Gastrocnemius medialis (tissue), 4 donors: ENCODE data around the gene TMEM167A. TPM values are rescaled to one million over a fixed set of nuclear protein-coding genes. Genes with fewer than 3 reads are reported as not detected.

ENCODE experiments used
- ATAC-seq, 2 donors: fragments of 150-250 bp; one replicate each; pipeline ENCODE4 v1.9.1; 2016
- DNase-seq, 2 donors: peaks; one replicate each; pipeline ENCODE4 v3.0.0-alpha.2; 2019
- H3K27ac ChIP-seq, 4 donors: fragments of 200-600 bp; sonication (generic); 1 replicate in 1 of 4; 2 replicates in 3 of 4; pipeline ENCODE4 v1.5.1; 2016 to 2018; ENCODE audit warnings: mild to moderate bottlenecking in 2 of 4, moderate library complexity in 1 of 4
- H3K27me3 ChIP-seq, 3 donors: fragments of 200-600 bp; sonication (generic) in 2 of 3; 1 replicate in 1 of 3; 2 replicates in 2 of 3; pipeline versions ENCODE4 v1.5.1 to v1.6.0; 2016 to 2019; ENCODE audit warnings: mild to moderate bottlenecking in 1 of 3, moderate library complexity in 1 of 3
- H3K36me3 ChIP-seq, 2 donors: fragments of 200-600 bp; sonication (generic) in 1 of 2; one replicate each; pipeline ENCODE4 v1.5.1; 2017 to 2018
- H3K4me1 ChIP-seq, 2 donors: fragments of 200-600 bp; sonication (generic) in 1 of 2; one replicate each; pipeline ENCODE4 v1.5.1; 2016 to 2017; ENCODE audit warnings: mild to moderate bottlenecking in 2 of 2
- H3K4me3 ChIP-seq, 4 donors: fragments of 200-600 bp; sonication (generic) in 3 of 4; 1 replicate in 1 of 4; 2 replicates in 3 of 4; pipeline ENCODE4 v1.5.1; 2016 to 2019; ENCODE audit warnings: mild to moderate bottlenecking in 2 of 4
- H3K9me3 ChIP-seq, 3 donors: fragments of 200-600 bp; sonication (generic) in 2 of 3; 1 replicate in 1 of 3; 2 replicates in 2 of 3; pipeline ENCODE4 v1.5.1; 2016 to 2019
- POLR2A ChIP-seq, 2 donors: fragments of 450-650 bp; IDR thresholded peaks; one replicate each; pipeline ENCODE4 v1.6.1; 2017; ENCODE audit warnings: antibody characterized with exemption in 2 of 2, mild to moderate bottlenecking in 2 of 2, moderate library complexity in 2 of 2
- in situ Hi-C, 4 donors: fragments of 200-750 bp; cut with MboI; loops; one replicate each; pipeline versions ENCODE4 v1.15.0 to v1.8.0; 2017; ENCODE audit warnings: low sequenced_read_pairs in 4 of 4
- intact Hi-C: fragments of 100-400 bp; cut with DNase I; formaldehyde crosslinking; loops from one replicate; pipeline ENCODE4 v1.15.1; 2023; ENCODE audit warnings: low total_unique reads
- total RNA-seq, 4 donors: library from RNA; depleted of rRNA; stranded (reverse); fragments of >200 nt; gene quantifications; one replicate each; pipeline versions ENCODE4 v1.1.0 to v1.2.3, GENCODE V29; 2016
- TF ChIP-seq, protein P1 (sequence below), 5 experiments: fragments of 450-650 bp in 3 of 5; fragments of 200-600 bp in 2 of 5; sonication (generic) in 2 of 5; IDR thresholded peaks in 4 of 5; conservative IDR thresholded peaks in 1 of 5; 1 replicate in 4 of 5; 2 replicates in 1 of 5; pipeline ENCODE4 v1.5.1; 2016 to 2019; ENCODE audit warnings: antibody characterized with exemption in 5 of 5, mild to moderate bottlenecking in 3 of 5, moderate library complexity in 3 of 5

Gene TMEM167A
- total RNA-seq, 4 donors from 2014 or later = 16.5 to 24.6 (median 20.0) TPM

DNA sequence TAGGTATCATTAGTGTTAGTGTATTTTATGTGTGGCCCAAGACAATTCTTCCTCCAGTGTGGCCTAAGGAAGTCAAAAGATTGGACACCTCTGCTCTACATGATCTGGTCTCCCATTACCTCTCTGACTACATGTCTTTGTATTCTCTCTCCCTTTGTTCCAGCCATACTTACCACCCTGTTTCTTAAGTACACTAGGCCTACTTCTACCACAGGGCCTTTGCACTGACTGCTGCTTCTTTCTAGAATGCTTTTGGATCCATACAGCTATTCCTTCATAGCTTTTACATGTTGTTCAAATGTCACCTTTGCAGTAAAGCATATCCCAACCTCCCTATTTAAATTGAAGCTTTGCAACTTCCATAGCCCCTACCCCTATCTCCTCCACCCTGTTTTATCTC, 5.6 kb upstream of the TMEM167A start:
- no peak for TF ChIP-seq POLR2A (IDR thresholded peaks at IDR 0.05)
- TF ChIP-seq, protein P1, sequence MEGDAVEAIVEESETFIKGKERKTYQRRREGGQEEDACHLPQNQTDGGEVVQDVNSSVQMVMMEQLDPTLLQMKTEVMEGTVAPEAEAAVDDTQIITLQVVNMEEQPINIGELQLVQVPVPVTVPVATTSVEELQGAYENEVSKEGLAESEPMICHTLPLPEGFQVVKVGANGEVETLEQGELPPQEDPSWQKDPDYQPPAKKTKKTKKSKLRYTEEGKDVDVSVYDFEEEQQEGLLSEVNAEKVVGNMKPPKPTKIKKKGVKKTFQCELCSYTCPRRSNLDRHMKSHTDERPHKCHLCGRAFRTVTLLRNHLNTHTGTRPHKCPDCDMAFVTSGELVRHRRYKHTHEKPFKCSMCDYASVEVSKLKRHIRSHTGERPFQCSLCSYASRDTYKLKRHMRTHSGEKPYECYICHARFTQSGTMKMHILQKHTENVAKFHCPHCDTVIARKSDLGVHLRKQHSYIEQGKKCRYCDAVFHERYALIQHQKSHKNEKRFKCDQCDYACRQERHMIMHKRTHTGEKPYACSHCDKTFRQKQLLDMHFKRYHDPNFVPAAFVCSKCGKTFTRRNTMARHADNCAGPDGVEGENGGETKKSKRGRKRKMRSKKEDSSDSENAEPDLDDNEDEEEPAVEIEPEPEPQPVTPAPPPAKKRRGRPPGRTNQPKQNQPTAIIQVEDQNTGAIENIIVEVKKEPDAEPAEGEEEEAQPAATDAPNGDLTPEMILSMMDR (IDR thresholded peaks at IDR 0.05 in 4 of 5, conservative IDR thresholded peaks at IDR 0.05 in 1 of 5) = no peak
- DNase-seq = no peak
- in situ Hi-C loops (no loop called here), intact Hi-C loops (no loop called here)
- H3K4me1 ChIP-seq = peaks cover 6 to 8% of the 10 kb centered on the region in 2 donors
- H3K9me3 ChIP-seq = no peaks in the 10 kb centered on the region
- H3K36me3 ChIP-seq = no peaks in the 10 kb centered on the region
- H3K27me3 ChIP-seq = no peaks in the 10 kb centered on the region
- no peak overlapping the region for H3K4me3 ChIP-seq
- no peak overlapping the region for H3K27ac ChIP-seq
- no peak for ATAC-seq

DNA sequence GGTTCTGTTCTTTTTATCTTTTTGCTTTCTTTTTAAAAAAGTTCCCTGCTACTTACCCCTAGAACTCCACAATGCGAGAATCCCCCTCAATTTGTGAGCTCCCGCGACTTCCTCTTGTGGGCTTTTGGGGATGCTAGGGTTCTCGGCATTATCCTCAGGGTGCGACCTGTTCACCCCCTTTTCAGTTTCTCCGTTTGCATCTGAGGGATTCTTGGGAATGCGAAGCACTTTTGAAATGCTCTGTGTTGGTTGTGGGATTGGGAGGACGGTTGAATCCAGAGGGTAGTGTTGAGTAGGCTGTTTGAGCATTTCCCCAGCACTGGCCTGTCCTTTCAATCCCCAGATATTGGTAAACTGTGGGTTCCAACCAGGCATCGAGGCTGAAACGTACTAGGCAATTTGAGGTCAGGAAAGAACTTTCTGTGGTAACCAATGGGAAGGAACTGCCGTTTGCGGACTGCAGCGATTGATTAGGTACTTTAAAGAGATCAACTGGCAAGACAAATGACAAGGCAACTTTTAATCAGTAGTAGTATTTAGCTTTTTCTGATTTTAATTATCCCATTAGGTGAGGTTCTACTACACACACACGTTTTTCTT, 568 bp upstream of the TMEM167A start:
- Histone ChIP-seq H3K36me3 (no peaks in the 10 kb centered on the region), H3K4me3 (peak overlapping the region; percentile 67 to 97 (median 82)), H3K4me1 (peaks cover 21 to 29% of the 10 kb centered on the region in 2 donors), H3K27ac (peak overlapping the region; percentile 87 to 93 (median 92)), H3K27me3 (no peaks in the 10 kb centered on the region), H3K9me3 (no peaks in the 10 kb centered on the region)
- ATAC-seq (peak in 1 of 2 donors; percentile 12), DNase-seq (no peak)
- in situ Hi-C loops (no loop called here), intact Hi-C loops (loop anchor here (10.0 kb wide), 2 partner anchors 743 to 1103 kb away; partner anchors contain the start of gene ATG10)
- TF ChIP-seq POLR2A (IDR thresholded peaks at IDR 0.05) = no peak
- TF ChIP-seq, protein P1 (IDR thresholded peaks at IDR 0.05 in 4 of 5, conservative IDR thresholded peaks at IDR 0.05 in 1 of 5) = no peak

DNA sequence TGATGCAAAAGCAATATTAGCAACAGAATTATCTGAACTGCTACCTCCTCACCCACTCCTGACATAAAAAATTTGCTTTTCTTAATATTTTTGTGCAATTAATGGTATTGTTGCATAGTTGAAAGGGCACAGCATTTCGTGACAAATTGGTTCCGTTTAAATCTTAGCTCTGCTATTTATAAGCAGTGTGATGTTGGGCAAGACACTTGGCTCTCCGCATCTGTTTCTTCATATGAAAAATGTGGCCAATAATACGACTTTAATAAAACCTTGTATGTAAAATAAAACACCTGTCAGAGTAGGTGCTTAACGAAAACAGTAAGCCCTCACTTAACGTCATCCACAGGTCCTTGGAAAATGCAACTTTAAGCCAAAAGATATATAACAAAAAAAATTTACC, 4.2 kb downstream of the TMEM167A start:
- TF ChIP-seq POLR2A (IDR thresholded peaks at IDR 0.05) = no peak
- TF ChIP-seq, protein P1 (IDR thresholded peaks at IDR 0.05 in 4 of 5, conservative IDR thresholded peaks at IDR 0.05 in 1 of 5) = no peak
- H3K4me1 ChIP-seq = peaks cover 34 to 50% of the 10 kb centered on the region in 2 donors

DNA sequence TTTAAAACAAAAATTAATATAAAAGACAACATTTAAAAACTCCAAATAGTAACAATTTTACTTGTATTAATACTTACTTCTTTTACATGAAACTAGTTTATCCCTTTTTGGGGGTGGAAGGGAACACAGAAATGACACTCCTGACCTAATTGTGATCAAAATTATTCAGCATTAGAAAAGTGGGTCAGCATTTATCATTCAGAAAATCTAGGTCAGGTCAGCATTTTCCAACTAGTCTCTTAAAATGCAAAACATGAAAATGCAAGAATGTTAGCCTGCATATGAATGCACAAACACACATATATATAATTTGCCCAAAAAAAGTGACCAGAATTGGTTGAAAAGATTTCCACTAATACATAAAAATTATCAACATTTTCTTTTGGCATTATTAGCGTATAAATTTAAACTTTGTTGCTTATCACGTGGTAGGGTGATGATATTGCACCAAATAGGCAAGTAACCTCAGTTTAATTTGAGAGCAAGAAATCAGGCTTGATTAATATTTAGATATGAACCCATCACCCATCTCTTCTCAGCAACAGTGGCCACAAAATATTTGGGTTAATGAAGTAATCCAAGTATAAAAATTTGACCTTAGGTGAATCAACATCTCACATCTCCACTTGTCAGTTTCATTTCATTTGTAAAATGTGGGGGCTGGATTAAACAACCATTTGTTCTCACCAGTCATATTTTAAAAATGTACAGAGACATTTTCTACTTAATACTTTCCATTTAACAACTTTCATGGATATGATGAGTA, 5.7 kb downstream of the TMEM167A start:
- intact Hi-C loops = loop anchor here (10.0 kb wide), 2 partner anchors 737 to 1097 kb away; partner anchors contain the start of gene ATG10
- TF ChIP-seq, protein P1 (IDR thresholded peaks at IDR 0.05 in 4 of 5, conservative IDR thresholded peaks at IDR 0.05 in 1 of 5) = no peak
- no peak for TF ChIP-seq POLR2A (IDR thresholded peaks at IDR 0.05)
- DNase-seq = no peak
- no peak for ATAC-seq
- no peak overlapping the region for H3K27ac ChIP-seq
- H3K36me3 ChIP-seq = no peaks in the 10 kb centered on the region
- H3K9me3 ChIP-seq = no peaks in the 10 kb centered on the region
- in situ Hi-C loops = no loop called here
- no peaks in the 10 kb centered on the region for H3K27me3 ChIP-seq
- no peak overlapping the region for H3K4me3 ChIP-seq
- peaks cover 38 to 47% of the 10 kb centered on the region in 2 donors for H3K4me1 ChIP-seq

More for the DNA sequence above, 4.2 kb downstream of the TMEM167A start:
- in situ Hi-C loops = no loop called here
- H3K9me3 ChIP-seq = no peaks in the 10 kb centered on the region
- DNase-seq (no peak), ATAC-seq (no peak)
- H3K27me3 ChIP-seq = no peaks in the 10 kb centered on the region
- intact Hi-C loops = loop anchor here (10.0 kb wide), 2 partner anchors 738 to 1098 kb away; partner anchors contain the start of gene ATG10
- H3K4me3 ChIP-seq = no peak overlapping the region
- no peak overlapping the region for H3K27ac ChIP-seq
- H3K36me3 ChIP-seq = no peaks in the 10 kb centered on the region
